HG03196 (cell line): ENCODE results near the gene PPM1E.
"Not testable (repeated sequence)": the region's sequence is repeated elsewhere in the genome, so short reads cannot be mapped to it uniquely, and the experiment has no call there.

Experiments
- ATAC-seq: cut with Tn5 transposase; IDR thresholded peaks from one replicate; pipeline ENCODE4 v1.9.1; 2021; ENCODE audit not compliant: unreplicated experiment

Gene PPM1E

DNA sequence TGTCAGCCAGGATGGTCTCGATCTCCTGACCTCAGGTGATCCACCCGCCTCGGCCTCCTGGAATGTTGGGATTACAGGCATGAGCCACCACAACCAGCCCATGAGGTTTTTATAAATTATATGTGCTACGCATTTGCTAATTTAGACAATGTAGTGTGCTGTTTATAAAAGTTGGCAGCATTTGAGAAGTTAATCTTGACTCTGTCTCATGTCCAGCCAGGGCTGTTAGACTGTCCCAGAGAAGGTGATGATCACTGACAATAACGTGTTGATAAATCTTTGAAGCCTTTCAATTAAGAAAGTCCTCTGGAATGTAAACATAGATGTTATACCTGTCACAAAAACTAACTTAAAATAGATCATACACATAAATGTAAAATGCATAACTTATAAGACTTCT lies 82.0 kb downstream of the PPM1E start:
- ATAC-seq: no peak

DNA sequence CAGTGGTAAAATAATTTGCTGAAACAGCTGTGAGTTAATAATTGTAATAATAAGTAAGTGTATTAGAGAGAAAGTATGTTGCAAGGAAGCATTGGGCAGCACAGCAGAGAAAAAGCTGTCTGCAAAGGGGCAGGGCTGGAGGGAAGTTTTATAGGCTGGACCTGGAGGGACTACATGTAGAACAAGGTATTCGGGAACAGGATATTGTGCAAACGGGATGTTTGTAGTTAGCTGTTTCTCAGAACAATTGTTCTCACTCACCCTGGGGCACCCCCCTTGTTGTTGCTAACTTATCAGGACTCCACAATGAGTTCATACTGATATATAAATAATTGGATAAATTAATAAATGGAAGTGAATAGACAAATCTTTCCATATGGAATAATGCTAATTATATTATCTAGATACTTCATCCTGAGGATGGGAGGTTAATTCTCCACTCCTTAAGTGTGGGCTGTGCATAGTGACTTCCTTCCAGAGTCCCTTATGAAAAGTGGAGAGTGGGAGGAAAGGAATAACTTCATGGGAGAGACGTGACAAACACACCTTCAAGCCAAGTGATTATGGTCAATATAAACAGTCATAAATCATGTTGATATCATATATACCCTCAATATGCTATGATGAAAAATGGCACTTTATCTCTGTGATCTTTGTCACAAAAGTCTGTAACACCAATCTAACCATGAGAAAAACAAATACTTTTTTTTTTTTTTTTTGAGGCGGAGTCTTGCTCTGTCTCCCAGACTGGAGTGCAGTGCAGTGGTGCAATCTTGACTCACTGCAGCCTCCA lies 85.4 kb downstream of the PPM1E start:
- no peak for ATAC-seq

DNA sequence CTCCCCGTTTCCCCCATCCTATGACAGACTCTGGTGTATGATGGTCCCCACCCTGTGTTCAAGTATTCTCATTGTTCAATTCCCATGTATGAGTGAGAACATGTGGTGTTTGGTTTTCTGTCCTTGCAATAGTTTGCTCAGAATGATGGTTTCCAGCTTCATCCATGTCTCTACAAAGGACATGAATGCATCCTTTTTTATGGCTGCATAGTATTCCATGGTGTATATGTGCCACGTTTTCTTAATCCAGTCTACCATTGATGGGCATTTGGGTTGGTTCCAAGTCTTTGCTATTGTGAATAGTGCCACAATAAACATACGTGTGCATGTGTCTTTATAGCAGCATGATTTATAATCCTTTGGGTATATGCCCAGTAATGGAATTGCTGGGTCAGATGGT lies 90.8 kb downstream of the PPM1E start:
- not testable (repeated sequence) for ATAC-seq

DNA sequence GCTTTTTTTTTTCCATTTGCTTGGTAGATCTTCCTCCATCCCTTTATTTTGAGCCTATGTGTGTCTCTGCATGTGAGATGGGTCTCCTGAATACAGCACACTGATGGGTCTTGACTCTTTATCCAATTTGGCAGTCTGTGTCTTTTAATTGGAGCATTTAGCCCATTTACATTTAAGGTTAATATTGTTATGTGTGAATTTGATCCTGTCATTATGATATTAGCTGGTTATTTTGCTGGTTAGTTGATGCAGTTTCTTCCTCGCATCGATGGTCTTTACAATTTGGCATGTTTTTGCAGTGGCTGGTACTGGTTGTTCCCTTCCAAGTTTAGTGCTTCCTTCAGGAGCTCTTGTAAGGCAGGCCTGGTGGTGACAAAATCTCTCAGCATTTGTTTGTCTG lies 94.5 kb downstream of the PPM1E start:
- ATAC-seq: not testable (repeated sequence)

DNA sequence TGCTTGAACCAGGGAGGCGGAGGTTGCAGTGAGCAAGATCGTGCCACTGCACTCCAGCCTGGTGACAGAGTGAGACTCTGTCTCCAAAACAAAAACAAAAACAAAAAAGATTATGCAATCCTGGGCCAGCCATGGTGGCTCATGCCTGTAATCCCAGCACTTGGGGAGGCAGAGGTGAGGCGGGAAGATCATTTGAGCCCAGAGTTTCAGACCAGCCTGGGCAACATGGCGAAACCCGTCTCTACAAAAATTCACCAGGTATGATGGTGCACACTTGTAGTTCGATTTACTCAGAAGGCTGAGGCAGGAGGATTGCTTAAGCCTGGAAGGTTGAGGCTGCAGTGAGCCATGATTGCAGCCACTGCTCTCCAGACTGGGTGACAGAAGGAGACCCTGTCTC lies 109.6 kb downstream of the PPM1E start:
- ATAC-seq: no peak

DNA sequence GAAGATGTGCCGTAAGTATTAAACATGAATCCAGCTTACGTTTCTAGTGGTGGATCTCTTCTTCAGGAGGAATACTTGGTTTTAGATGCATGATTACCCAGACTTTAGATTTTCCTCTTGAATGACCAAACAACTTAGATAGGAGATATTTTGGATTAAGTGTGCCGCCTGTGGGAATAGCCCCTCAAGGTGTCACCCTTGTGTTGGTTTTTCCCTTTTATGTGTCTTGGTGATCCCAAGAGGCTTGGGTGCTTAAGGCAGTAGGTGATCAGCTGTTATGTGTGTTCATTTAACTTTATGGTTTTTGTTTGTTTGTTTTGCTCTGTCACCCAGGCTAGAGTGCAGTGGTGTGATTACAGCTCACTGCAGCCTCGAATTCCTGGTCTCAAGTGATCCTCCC lies 115.1 kb downstream of the PPM1E start:
- ATAC-seq: no peak

DNA sequence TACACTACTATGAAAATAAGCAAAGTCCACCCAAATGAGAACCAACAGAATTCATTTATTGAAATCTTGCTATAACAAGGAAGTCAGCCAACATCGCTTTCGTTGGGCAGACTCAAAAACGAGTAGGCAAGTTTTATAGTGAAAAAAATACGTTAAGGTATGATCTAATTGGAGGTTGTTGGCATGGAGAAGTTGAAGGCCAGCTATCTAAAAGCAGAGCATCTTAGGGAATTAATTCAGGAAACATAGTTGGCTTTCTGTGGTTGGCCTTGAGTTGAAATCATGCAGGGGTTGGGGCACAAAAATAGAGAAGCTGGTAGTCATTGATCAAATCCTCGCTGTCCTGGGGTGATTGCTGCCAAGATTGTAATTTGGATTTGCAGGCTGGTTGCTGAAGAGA lies 118.3 kb downstream of the PPM1E start:
- no peak for ATAC-seq

DNA sequence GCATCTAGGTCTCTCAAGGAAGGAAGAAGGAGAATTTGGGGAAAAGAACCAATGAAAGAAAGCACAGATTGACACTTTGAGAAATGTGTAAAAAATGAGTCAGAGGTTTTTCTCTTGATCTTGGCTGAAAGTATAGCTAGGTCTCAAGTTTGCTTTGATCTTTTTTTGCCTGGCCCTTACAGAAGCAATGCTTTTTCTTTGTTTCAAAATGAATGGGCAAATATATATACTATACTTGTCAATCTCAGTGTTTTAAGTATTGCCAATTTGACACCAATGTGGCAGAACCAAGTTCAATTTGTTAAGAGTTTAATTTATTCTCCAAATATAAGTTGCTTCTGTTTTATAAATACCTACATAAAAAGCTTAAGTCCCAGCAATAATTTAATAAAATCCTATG lies 119.6 kb downstream of the PPM1E start:
- ATAC-seq: no peak

DNA sequence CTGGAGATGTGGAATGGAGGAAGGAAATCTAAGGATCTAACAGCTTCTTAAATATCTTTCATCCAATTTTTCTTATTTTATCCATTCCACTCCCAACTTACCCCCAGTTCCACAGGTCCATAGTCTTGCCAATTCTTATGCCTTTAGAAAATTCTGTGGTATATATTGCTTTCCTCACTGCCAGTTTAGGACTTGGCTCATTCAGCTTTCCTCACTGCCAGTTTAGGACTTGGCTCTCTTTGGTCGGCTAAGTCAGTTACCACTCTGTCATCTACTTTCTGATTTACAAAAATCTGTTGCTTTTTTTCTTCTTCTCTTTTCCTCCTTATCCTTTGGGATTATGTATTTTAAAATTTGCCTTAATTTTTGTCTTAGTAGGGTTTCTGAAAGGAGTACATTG lies 128.5 kb downstream of the PPM1E start:
- ATAC-seq: no peak

DNA sequence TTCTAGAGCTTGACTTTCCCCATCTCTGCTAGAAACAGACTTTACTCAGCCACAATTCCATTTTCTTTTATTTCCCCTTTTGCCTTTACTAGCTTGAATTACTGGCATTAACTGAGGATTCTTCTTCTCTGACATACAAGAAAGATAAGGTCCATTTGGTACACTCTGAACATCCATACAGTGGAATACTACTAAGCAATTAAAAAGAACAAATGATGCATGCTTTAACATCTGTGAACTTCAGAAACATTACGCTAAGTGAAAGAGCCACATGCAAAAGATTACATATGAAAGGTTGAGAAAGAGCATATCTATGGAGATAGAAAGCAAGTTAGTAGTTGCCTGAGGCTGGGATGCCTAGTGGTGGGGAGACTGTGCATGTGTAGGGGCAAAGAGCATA lies 130.9 kb downstream of the PPM1E start:
- no peak for ATAC-seq

DNA sequence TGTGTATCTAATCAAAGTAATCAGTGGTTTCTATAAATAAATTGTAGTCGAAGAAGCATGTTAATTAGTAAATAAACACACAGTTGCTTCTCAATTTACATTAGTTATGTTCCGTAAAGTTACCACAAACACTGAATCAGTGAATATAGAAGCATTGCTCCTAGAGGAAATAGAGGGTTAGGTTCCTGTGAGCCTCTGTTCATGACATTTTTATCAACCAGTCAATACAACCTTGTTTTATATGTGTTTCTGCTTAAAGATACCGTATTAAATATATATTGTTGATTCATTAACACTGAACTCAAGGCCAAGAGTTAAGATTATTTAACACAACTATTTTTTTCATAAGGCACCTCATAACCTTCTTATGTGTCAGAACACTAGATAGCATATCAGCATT lies 134.3 kb downstream of the PPM1E start:
- ATAC-seq: no peak

DNA sequence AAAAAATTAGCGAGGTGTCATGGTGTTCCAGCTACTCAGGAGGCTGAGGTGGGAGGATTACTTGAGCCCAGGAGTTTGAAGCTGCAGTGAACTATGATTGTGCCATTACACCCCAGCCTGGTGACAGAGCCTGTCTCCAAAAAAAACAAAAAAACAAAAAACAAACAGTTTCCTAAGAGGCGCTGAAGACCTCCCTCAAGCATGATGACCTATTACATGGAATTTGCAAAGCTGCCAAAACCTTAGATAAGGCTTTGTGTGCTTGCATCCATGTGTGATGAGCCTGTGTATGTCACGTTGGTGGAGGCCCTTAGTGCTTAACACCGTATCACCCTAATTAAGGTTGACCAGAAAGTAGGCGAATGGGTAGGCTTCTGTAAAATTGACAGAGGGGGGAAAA lies 143.5 kb downstream of the PPM1E start:
- ATAC-seq: no peak

DNA sequence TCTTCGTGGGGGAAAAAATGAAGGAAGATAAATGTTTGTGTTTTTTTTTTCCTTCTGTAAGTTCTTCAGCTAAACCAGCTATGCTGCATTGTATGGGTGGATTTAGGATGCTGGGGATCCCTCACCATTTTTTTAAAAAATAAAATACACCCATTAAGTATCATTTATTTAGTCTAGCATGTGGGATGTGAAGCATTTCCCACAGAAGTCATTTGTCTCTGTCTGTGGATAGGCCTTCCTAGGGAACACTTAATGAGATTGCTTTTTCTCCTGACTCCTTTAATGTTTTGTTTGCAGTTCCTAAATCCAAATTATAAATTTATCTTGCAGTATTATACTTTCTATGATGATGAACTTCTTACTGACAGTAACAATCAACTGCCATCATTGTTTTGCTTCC lies 146.7 kb downstream of the PPM1E start:
- no peak for ATAC-seq

DNA sequence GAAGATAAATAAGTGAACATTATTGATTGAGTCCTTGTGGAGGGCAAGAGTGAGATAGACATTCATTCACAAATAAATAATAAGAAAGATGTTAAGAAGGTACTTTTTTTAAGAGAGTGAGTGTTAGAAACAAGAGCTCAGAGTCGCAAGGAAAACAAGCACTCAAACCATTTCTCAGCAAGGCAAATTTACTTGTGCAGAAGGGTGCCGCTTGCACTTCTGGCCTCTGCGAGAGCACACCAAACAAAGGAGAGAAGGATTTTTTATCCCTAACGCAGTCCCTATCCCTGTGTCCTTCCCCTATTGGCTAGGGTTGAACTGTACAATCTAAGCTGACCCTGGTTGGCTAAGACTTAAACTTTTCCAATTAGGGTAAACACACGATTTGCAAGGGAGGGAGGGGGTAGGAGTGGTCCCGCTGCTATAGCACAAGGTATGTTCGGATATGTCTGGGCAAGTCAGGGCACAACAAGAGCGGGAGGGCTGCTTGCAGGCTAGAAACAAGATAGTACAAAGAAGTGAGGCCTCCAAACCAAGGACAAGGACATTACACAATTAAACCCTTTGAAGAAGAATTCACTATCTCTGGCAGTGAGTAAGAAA lies 156.2 kb downstream of the PPM1E start:
- no peak for ATAC-seq

DNA sequence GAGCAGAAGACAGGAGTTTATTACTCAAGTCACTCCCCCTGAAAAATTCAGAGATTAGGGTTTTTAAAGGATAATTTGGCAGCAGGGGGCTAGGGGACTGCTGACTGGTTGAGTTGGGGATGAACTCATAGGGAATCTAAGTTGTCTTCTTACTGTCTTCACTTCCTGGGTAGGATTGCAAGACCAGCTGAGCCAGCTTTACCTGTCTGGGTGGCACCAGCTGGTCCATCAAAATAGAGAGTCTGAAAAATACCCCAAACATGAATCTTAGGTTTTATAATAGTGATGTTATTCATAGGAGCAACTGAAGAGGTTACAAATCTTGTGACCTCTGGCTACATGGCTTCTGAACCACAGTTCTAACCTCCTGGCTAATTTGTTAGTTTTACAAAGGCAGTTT lies 157.9 kb downstream of the PPM1E start:
- ATAC-seq: no peak

DNA sequence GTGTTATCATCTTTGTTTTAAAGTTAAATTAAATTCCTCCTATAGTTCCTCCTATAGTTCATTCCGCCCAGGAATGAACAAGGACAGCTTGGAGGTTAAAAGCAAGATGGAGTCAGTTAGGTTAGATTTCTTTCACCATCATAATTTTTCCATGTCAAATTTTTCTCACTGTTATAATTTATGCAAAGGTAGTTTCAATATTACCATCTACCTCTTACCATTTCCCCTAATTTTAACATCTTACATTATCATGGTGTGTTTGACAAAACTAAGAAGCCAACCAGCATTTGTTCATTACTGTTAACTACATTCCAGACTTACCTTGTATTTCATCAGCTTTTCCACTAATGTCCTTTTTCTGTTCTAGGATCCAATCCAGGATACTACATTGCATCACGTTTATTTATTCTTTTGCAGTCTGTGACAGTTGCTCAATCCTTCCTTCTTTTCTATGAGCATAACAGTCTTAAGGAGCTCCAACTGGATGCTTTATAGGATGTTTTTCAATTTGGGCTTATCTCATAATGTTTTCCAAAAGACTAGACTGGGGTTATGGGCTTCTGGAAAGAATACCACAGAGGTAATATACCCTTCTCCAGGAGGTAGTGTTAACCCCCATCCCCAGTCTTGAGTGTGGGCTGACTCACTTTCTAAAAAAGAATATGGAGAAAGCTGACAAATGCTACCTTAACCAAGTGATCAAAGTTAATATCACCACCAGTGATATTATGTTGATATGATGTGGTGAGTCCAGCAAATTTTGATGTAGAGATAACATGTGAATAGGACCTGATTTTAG lies 158.5 kb downstream of the PPM1E start:
- ATAC-seq: no peak

DNA sequence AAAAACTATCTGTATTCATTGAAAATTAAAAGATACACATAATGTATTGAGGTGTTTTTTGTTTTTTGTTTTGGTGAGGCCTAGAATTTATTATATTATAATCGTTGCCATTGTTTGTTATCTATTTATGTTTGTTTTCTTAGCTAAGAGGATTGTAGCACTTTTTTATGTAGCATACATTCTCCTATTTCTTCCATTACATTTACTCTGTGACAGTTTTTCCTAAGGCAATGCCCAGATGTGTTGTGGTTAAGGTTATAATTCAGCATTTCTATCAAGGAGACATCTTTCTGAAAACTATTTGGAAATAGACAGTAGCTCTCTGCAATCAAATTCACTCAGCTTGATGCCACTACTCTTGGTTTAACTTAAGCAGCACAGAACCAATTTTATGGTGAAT lies 161.6 kb downstream of the PPM1E start:
- ATAC-seq: no peak

DNA sequence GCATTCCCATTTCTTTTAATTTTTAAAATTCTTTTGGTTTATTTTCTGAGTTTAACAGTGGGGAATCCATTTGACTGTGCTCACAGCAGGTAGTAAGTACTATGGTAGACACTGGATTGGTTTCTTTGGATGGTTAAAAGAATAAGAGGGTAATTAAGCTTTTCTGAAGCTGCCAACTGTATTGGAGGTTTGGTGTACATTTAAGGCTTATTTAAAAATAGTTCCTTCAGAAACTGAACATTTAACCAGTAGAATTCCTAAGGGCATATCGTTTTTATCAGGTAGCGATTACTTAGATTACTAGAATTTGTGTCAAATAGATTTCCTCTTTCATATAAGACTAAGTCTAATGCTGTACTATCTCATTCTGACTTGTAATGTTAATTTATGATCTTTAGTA lies 162.4 kb downstream of the PPM1E start:
- no peak for ATAC-seq

DNA sequence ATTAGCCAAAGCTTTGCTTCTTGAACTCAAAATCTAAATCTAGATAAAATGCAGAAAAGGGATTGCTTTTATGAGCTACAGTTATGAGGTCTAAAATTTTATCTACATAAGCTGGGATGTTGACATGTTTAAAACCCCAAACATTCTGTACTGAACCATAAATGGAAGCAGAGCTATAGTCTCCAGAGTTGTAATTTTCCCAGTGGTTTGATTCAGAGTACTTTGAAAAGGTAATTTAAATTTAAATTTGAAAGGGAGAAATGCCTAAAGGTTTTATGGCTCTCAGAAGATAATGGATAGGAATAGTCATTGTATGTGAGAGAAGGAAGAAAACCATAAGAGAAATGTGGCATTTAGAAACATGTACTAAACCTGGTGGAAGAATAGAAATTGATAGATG lies 163.2 kb downstream of the PPM1E start:
- ATAC-seq: no peak

DNA sequence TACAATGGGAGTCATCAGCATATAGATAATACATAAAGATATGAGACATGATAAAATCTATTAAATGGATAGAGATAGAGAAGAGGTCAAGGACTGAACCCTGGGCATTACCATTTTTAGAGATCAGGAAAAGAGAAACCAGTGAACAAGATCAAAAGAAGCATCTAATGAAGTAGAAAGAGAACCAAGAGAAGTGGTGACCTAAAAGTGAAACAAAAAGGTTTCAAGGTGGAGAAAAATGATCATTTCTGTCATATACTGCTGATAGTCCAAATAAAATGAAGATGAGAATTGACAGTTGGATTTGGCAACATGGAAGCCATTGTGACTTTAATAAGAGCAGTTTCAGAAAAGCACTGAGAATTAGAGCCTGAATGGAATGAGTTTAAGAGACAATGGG lies 165.1 kb downstream of the PPM1E start:
- no peak for ATAC-seq

DNA sequence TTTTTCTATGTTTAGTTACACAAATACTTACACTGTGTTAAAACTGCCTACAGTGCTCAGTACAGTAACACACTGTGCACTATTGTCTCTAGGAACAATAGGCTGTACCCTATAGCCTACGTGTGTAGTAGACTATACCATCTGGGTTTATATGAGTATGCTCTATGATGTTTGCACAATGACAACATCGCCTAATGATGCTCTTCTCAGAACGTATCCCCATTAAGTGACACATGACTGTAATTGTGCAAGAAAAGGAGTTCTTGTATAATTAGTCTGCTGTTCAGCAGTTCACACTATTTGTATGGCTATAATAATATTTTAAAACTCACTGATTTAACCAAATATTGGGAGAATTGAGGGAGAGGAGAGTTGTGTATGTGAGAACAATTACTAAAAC lies 177.3 kb downstream of the PPM1E start:
- ATAC-seq: no peak

DNA sequence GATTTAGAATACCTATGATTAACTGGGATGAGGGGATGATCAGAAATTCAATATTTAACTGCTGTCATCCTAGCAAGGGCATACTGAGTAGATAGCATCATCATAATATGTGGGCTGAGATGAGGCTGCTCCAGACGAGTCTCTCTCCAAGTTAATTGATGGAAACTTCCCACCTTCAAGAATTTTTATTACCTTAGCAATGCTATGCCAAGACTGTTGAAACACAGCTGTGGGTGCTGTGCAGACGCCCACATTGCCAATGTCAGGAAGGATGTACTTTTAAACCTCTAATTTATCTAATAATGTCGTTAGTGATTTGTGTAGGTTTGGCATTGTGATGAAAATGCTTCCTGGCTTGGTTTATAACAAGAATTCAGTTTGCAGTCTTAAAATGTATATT lies 180.6 kb downstream of the PPM1E start:
- ATAC-seq: no peak
